BLaER1 (cell line): Measurements from ENCODE around the gene LDB2.

ENCODE experiments used
- H3K27ac ChIP-seq: shearing (Covaris generic); formaldehyde crosslinking; 2 replicates; pipeline ENCODE4 v1.8.1; 2022
- H3K27me3 ChIP-seq: shearing (Covaris generic); formaldehyde crosslinking; 2 replicates; pipeline ENCODE4 v1.8.1; 2022
- H3K36me3 ChIP-seq: shearing (Covaris generic); formaldehyde crosslinking; 2 replicates; pipeline ENCODE4 v1.8.1; 2022
- H3K4me1 ChIP-seq: shearing (Covaris generic); formaldehyde crosslinking; 2 replicates; pipeline ENCODE4 v1.8.1; 2022
- H3K4me2 ChIP-seq: shearing (Covaris generic); formaldehyde crosslinking; 2 replicates; pipeline ENCODE4 v1.8.1; 2022
- H3K4me3 ChIP-seq: shearing (Covaris generic); formaldehyde crosslinking; 2 replicates; pipeline ENCODE4 v1.8.1; 2022
- H3K9ac ChIP-seq: shearing (Covaris generic); formaldehyde crosslinking; 2 replicates; pipeline ENCODE4 v1.8.1; 2022
- H3K9me3 ChIP-seq: shearing (Covaris generic); formaldehyde crosslinking; 2 replicates; pipeline ENCODE4 v1.8.1; 2022
- H4K20me1 ChIP-seq: shearing (Covaris generic); formaldehyde crosslinking; 2 replicates; pipeline ENCODE4 v1.8.1; 2022
- Cebpa-rat ChIP-seq: shearing (Covaris generic); IDR thresholded peaks from 2 replicates; pipeline ENCODE4 v1.8.1; 2022

Gene LDB2

GRCh38 chr4:16846540-16847117, 51.8 kb downstream of the LDB2 start:
- H3K4me1 ChIP-seq = no peaks in the 10 kb centered on the region

GRCh38 chr4:16844816-16845586, 53.4 kb downstream of the LDB2 start:
- Histone ChIP-seq H3K9me3 (no peaks in the 10 kb centered on the region), H4K20me1 (no peaks in the 10 kb centered on the region), H3K36me3 (no peaks in the 10 kb centered on the region), H3K4me2 (no peak overlapping the region), H3K9ac (no peak overlapping the region), H3K27me3 (no peaks in the 10 kb centered on the region), H3K4me1 (no peaks in the 10 kb centered on the region), H3K27ac (no peak overlapping the region), H3K4me3 (no peak overlapping the region)
- TF ChIP-seq Cebpa-rat = no peak

More at GRCh38 chr4:16846540-16847117, 51.8 kb downstream of the LDB2 start:
- Histone ChIP-seq H3K4me3 (no peak overlapping the region), H3K4me2 (no peak overlapping the region), H3K27me3 (no peaks in the 10 kb centered on the region), H4K20me1 (no peaks in the 10 kb centered on the region), H3K9ac (no peak overlapping the region), H3K36me3 (no peaks in the 10 kb centered on the region), H3K27ac (no peak overlapping the region), H3K9me3 (no peaks in the 10 kb centered on the region)
- TF ChIP-seq Cebpa-rat = no peak

DNA sequence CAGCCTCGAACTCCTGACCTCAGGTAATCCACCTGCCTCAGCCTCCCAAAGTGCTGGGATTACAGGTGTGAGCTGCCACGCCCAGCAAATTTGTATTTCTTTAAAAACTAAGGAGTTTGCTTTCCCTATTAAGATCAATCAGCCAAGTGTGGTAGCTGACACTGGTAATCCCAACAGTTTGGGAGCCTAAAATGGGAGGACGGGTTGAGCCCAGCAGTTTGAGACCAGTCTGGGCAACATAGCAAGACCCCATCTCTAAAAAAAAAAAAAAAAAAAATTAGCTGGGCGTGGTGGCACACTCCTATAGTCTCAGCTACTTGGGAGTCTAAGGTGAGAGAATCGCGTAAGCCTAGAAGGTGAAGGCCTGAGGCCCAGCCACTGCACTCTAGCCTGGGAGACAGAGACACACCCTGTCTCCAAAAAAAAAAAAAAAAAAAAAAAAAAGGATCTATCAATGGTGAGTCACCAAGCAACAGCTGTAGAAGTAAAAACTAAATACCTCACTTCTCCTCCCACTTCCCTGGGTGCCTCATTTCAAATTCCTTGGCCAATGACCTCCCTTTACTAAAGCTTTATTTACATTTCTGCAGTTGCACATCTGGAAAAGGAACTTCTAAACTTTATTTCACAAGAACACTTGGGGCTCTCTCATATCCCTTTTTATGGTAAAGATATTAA, 54.5 kb downstream of the LDB2 start:
- Histone ChIP-seq H3K4me3 (no peak overlapping the region), H3K9me3 (no peaks in the 10 kb centered on the region), H3K4me2 (no peak overlapping the region), H3K27me3 (no peaks in the 10 kb centered on the region), H3K9ac (no peak overlapping the region), H4K20me1 (no peaks in the 10 kb centered on the region), H3K36me3 (no peaks in the 10 kb centered on the region), H3K27ac (no peak overlapping the region), H3K4me1 (no peaks in the 10 kb centered on the region)
- no peak for TF ChIP-seq Cebpa-rat

GRCh38 chr4:16838226-16838875, 60.1 kb downstream of the LDB2 start:
- Histone ChIP-seq H3K4me2 (no peak overlapping the region), H3K36me3 (no peaks in the 10 kb centered on the region), H3K9me3 (no peaks in the 10 kb centered on the region), H4K20me1 (no peaks in the 10 kb centered on the region), H3K27ac (no peak overlapping the region), H3K4me3 (no peak overlapping the region), H3K27me3 (no peaks in the 10 kb centered on the region), H3K9ac (no peak overlapping the region), H3K4me1 (no peaks in the 10 kb centered on the region)
- no peak for TF ChIP-seq Cebpa-rat

GRCh38 chr4:16837475-16837874, 61.0 kb downstream of the LDB2 start:
- Histone ChIP-seq H3K9ac (no peak overlapping the region), H3K36me3 (no peaks in the 10 kb centered on the region), H3K9me3 (no peaks in the 10 kb centered on the region), H4K20me1 (no peaks in the 10 kb centered on the region), H3K4me3 (no peak overlapping the region), H3K4me2 (no peak overlapping the region), H3K27me3 (no peaks in the 10 kb centered on the region), H3K27ac (no peak overlapping the region), H3K4me1 (no peaks in the 10 kb centered on the region)
- TF ChIP-seq Cebpa-rat = no peak

DNA sequence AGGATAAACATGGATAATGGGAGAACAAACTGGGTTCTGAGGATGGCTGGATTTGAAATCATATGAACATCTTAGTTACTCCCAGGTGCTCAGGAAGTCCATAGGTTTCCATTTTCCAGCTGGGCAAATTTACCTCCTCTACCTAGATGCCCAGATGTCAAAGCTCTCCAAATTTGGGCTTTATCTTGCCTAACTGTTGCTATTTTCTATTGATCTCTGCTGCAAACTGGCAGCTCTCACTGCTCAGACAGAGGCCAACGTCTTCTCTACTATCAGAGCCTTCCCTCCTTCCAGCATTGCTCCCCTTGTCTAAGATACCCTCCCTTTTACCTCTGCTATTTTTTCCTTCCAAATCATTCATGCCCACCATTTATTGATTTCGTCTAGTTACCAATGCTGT, 62.1 kb downstream of the LDB2 start:
- Histone ChIP-seq H3K4me3 (no peak overlapping the region), H3K27me3 (no peaks in the 10 kb centered on the region), H3K36me3 (no peaks in the 10 kb centered on the region), H3K9me3 (no peaks in the 10 kb centered on the region), H3K4me2 (no peak overlapping the region), H3K4me1 (no peaks in the 10 kb centered on the region), H3K9ac (no peak overlapping the region), H4K20me1 (no peaks in the 10 kb centered on the region), H3K27ac (no peak overlapping the region)
- TF ChIP-seq Cebpa-rat = no peak

DNA sequence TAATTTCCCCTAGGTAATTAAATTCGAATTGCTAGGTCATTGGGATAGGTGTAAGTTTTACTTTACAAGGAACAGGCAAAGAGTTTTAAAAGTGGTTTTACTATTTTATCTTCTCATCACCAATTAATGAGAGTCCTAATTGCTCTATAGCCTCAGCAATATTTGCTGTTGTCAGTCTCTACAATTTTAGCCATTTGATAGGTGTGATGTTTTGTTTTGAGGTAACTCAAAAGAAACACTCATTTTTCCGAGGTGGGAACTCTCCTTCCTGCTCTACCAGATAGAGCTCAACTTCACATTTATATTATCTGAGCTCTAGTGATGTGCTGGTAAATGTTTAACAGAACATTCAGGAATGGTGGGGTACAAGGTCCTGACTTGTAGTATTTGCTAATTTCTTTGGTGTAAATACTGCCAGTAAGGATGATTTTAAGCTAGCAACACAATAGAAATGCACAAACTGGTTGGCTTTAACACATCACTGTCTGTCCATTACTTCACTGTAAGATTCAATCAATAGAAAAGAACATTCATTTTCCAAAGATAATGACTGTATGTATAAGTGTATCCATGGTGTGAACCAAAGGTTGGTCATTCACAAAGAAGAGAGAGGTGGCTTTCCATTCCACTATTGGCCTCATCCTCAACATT, 62.7 kb downstream of the LDB2 start:
- no peak overlapping the region for H3K27ac ChIP-seq
- H3K9ac ChIP-seq = no peak overlapping the region
- TF ChIP-seq Cebpa-rat = no peak
- H3K27me3 ChIP-seq = no peaks in the 10 kb centered on the region
- H3K36me3 ChIP-seq = no peaks in the 10 kb centered on the region
- no peaks in the 10 kb centered on the region for H3K9me3 ChIP-seq
- no peak overlapping the region for H3K4me3 ChIP-seq
- H3K4me1 ChIP-seq = no peaks in the 10 kb centered on the region
- no peaks in the 10 kb centered on the region for H4K20me1 ChIP-seq
- no peak overlapping the region for H3K4me2 ChIP-seq

GRCh38 chr4:16834814-16835213, 63.6 kb downstream of the LDB2 start:
- no peaks in the 10 kb centered on the region for H3K27me3 ChIP-seq
- no peaks in the 10 kb centered on the region for H4K20me1 ChIP-seq
- no peak overlapping the region for H3K4me2 ChIP-seq
- TF ChIP-seq Cebpa-rat = no peak
- H3K27ac ChIP-seq = no peak overlapping the region
- no peaks in the 10 kb centered on the region for H3K36me3 ChIP-seq
- H3K9ac ChIP-seq = no peak overlapping the region
- H3K9me3 ChIP-seq = no peaks in the 10 kb centered on the region
- H3K4me3 ChIP-seq = no peak overlapping the region
- no peaks in the 10 kb centered on the region for H3K4me1 ChIP-seq

DNA sequence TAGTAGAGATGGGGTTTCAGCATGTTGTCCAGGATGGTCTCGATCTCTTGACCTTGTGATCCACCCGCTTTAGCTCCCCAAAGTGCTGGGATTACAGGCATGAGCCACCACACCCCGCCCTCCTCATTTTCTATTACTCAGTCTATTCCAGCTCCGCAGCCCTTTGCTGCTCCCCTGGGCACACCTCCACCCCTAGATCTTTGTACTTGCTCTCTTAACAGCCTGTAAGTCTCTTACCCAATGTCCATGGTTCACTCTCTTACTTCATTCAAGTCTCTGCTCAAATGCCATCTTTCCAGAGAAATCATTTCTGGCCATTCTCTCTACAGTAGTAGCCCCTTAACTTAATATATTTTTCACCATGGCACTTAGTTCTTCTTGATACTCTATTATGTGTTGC, 64.7 kb downstream of the LDB2 start:
- no peaks in the 10 kb centered on the region for H3K27me3 ChIP-seq
- no peaks in the 10 kb centered on the region for H3K36me3 ChIP-seq
- TF ChIP-seq Cebpa-rat = no peak
- no peak overlapping the region for H3K4me2 ChIP-seq
- H3K9ac ChIP-seq = no peak overlapping the region
- no peak overlapping the region for H3K27ac ChIP-seq
- no peaks in the 10 kb centered on the region for H3K9me3 ChIP-seq
- H3K4me3 ChIP-seq = no peak overlapping the region
- H4K20me1 ChIP-seq = no peaks in the 10 kb centered on the region
- H3K4me1 ChIP-seq = no peaks in the 10 kb centered on the region
